H9 (cell line): ENCODE measurements around the gene NHSL2. TPM values are rescaled to one million over a fixed set of nuclear protein-coding genes. Genes with fewer than 3 reads are reported as not detected.

ENCODE experiments used
- DNase-seq: peaks from one replicate; pipeline ENCODE4 v3.0.0-alpha.2; 2017
- H2AFZ ChIP-seq: one replicate; pipeline ENCODE4 v1.6.1; 2013; ENCODE audit warnings: mild to moderate bottlenecking, low read length, control low read depth, moderate library complexity
- H2AK5ac ChIP-seq: 2 replicates; pipeline ENCODE4 v1.6.1; 2013; ENCODE audit warnings: low read length, control low read depth, mixed read lengths; ENCODE audit not compliant: insufficient read length
- H2BK120ac ChIP-seq: one replicate; pipeline ENCODE4 v1.6.1; 2013; ENCODE audit warnings: low read depth, mild to moderate bottlenecking, low read length, control low read depth, inconsistent platforms; ENCODE audit not compliant: poor library complexity, severe bottlenecking
- H2BK12ac ChIP-seq: 2 replicates; pipeline ENCODE4 v1.6.1; 2013; ENCODE audit warnings: low read length, control low read depth, mixed read lengths, low read depth; ENCODE audit not compliant: insufficient read length
- H2BK15ac ChIP-seq: 2 replicates; pipeline ENCODE4 v1.6.1; 2013; ENCODE audit warnings: low read depth, low read length, control low read depth
- H2BK20ac ChIP-seq: one replicate; pipeline ENCODE4 v1.6.1; 2013; ENCODE audit warnings: low read depth, mild to moderate bottlenecking, low read length, control low read depth, inconsistent platforms; ENCODE audit not compliant: poor library complexity, severe bottlenecking
- H2BK5ac ChIP-seq: 2 replicates; pipeline ENCODE4 v1.6.1; 2013; ENCODE audit warnings: low read length, control low read depth, mixed read lengths; ENCODE audit not compliant: insufficient read length
- H3K14ac ChIP-seq: 2 replicates; pipeline ENCODE4 v1.6.1; 2013; ENCODE audit warnings: low read length, control low read depth; ENCODE audit not compliant: insufficient read depth
- H3K18ac ChIP-seq: 2 replicates; pipeline ENCODE4 v1.6.1; 2013; ENCODE audit warnings: low read depth, mild to moderate bottlenecking, mixed read lengths, low read length, control low read depth; ENCODE audit not compliant: insufficient read length
- H3K23ac ChIP-seq: 2 replicates; pipeline ENCODE4 v1.6.1; 2013; ENCODE audit warnings: low read length, control low read depth, mixed read lengths, low read depth; ENCODE audit not compliant: insufficient read length
- H3K23me2 ChIP-seq: 2 replicates; pipeline ENCODE4 v1.6.1; 2013; ENCODE audit warnings: low read depth, mild to moderate bottlenecking, mixed read lengths, low read length, control low read depth; ENCODE audit not compliant: insufficient read length, poor library complexity, severe bottlenecking
- H3K27ac ChIP-seq: 2 replicates; pipeline ENCODE4 v1.5.1; 2013; ENCODE audit warnings: low read length, control low read depth, mixed read lengths, low read depth; ENCODE audit not compliant: insufficient read length
- H3K27me3 ChIP-seq: 2 replicates; pipeline ENCODE4 v1.6.1; 2013; ENCODE audit warnings: low read length, control low read depth, inconsistent platforms; ENCODE audit not compliant: insufficient read depth
- H3K4ac ChIP-seq: 2 replicates; pipeline ENCODE4 v1.6.1; 2013; ENCODE audit warnings: low read depth, mild to moderate bottlenecking, control low read depth, inconsistent platforms, low read length, moderate library complexity
- H3K4me1 ChIP-seq: 2 replicates; pipeline ENCODE4 v1.6.1; 2013; ENCODE audit warnings: low read length, control low read depth, inconsistent platforms; ENCODE audit not compliant: insufficient read depth
- H3K4me2 ChIP-seq: 2 replicates; pipeline ENCODE4 v1.6.1; 2013; ENCODE audit warnings: low read length, control low read depth, mixed read lengths; ENCODE audit not compliant: insufficient read length, insufficient read depth
- H3K56ac ChIP-seq: 2 replicates; pipeline ENCODE4 v1.6.1; 2013; ENCODE audit warnings: low read depth, mild to moderate bottlenecking, mixed read lengths, low read length, control low read depth; ENCODE audit not compliant: insufficient read length
- H3K79me1 ChIP-seq: 2 replicates; pipeline ENCODE4 v1.6.1; 2013; ENCODE audit warnings: low read depth, mild to moderate bottlenecking, moderate library complexity, low read length, control low read depth, inconsistent platforms; ENCODE audit not compliant: insufficient read depth, poor library complexity, severe bottlenecking
- H3K79me2 ChIP-seq: 2 replicates; pipeline ENCODE4 v1.6.1; 2013; ENCODE audit warnings: low read length, control low read depth, inconsistent platforms; ENCODE audit not compliant: insufficient read depth
- H3K9ac ChIP-seq: 2 replicates; pipeline ENCODE4 v1.6.1; 2013; ENCODE audit warnings: low read length, control low read depth, mixed read lengths; ENCODE audit not compliant: insufficient read length; ENCODE audit errors: extremely low read depth
- H3K9me3 ChIP-seq: one replicate; pipeline ENCODE4 v1.6.1; 2013; ENCODE audit warnings: low read depth, low read length, inconsistent platforms; ENCODE audit not compliant: control insufficient read depth
- H3T11ph ChIP-seq: one replicate; pipeline ENCODE4 v1.6.1; 2013; ENCODE audit warnings: mild to moderate bottlenecking, low read length, control low read depth, inconsistent platforms
- H4K20me1 ChIP-seq: one replicate; pipeline ENCODE4 v1.6.1; 2013; ENCODE audit not compliant: control insufficient read depth, insufficient read length, insufficient read depth
- H4K5ac ChIP-seq: 2 replicates; pipeline ENCODE4 v1.6.1; 2013; ENCODE audit warnings: low read depth, mild to moderate bottlenecking, mixed read lengths, low read length, control low read depth; ENCODE audit not compliant: insufficient read length
- H4K8ac ChIP-seq: replicated peaks from 2 replicates; pipeline ENCODE4 v1.6.1; 2013; ENCODE audit warnings: low read length, control low read depth, mixed read lengths, low read depth; ENCODE audit not compliant: insufficient read length
- H4K91ac ChIP-seq: 2 replicates; pipeline ENCODE4 v1.6.1; 2013; ENCODE audit warnings: low read depth, mild to moderate bottlenecking, moderate library complexity, mixed read lengths, low read length, control low read depth; ENCODE audit not compliant: insufficient read length
- H3K27ac Mint-ChIP-seq, 3 experiments: 2 replicates in 2 of 3; 3 replicates in 1 of 3; pipeline ENCODE4 v1.8.0; 2020 to 2021; ENCODE audit warnings: mixed read lengths in 3 of 3, mild to moderate bottlenecking in 1 of 3, moderate library complexity in 1 of 3
- H3K27me3 Mint-ChIP-seq: 2 replicates; pipeline ENCODE4 v1.8.0; 2021; ENCODE audit warnings: low read depth, mild to moderate bottlenecking, moderate library complexity, mixed read lengths
- H3K36me3 Mint-ChIP-seq, 3 experiments: 2 replicates in 2 of 3; 3 replicates in 1 of 3; pipeline ENCODE4 v1.8.0; 2020 to 2021; ENCODE audit warnings: low read depth in 3 of 3, mixed read lengths in 3 of 3; ENCODE audit not compliant: insufficient read depth in 1 of 3
- H3K4me1 Mint-ChIP-seq, 2 experiments: 2 replicates each; pipeline ENCODE4 v1.8.0; 2020; ENCODE audit warnings: mixed read lengths in 2 of 2
- H3K4me3 Mint-ChIP-seq, 2 experiments: 2 replicates in 1 of 2; 3 replicates in 1 of 2; pipeline ENCODE4 v1.8.0; 2020 to 2021; ENCODE audit warnings: mild to moderate bottlenecking in 2 of 2, mixed read lengths in 2 of 2, moderate library complexity in 1 of 2
- H3K9me3 Mint-ChIP-seq, 2 experiments: 2 replicates in 1 of 2; 3 replicates in 1 of 2; pipeline ENCODE4 v1.8.0; 2020; ENCODE audit warnings: mild to moderate bottlenecking in 2 of 2, mixed read lengths in 2 of 2, moderate library complexity in 1 of 2
- CTCF ChIP-seq: fragments of 200-600 bp; sonication (generic); conservative IDR thresholded peaks from 3 replicates; pipeline ENCODE4 v1.8.0; 2021; ENCODE audit warnings: antibody characterized with exemption, mild to moderate bottlenecking
- WGBS: extraction: QIAGEN DNeasy Blood & Tissue Kit; methylation state at CpG from one replicate; pipeline ENCODE4 v1.1.7; 2013; ENCODE audit warnings: missing lambda C conversion rate, low lambda C conversion rate, mixed read lengths; ENCODE audit not compliant: insufficient read length; ENCODE audit errors: extremely low coverage; 5-methylcytosine and 5-hydroxymethylcytosine counted together
- total RNA-seq: library from RNA; stranded (reverse); gene quantifications from 2 replicates; pipeline ENCODE4 v1.2.1, GENCODE V29; 2021

NHSL2 gene
- total RNA-seq, 1 experiment from 2014 or later: 6.4 TPM

- H2AK5ac ChIP-seq: no peak overlapping the region
- H3K4me1 Mint-ChIP-seq: peaks cover 59 to 65% of the 10 kb centered on the region in 2 experiments
- peak; percentile 71 for TF ChIP-seq CTCF
Measured at GRCh38 chrX:71998836-71999509, 88.3 kb downstream of the NHSL2 start.

More at GRCh38 chrX:71998836-71999509, 88.3 kb downstream of the NHSL2 start:
- Histone ChIP-seq H3K23me2 (no peaks in the 10 kb centered on the region), H4K5ac (no peak overlapping the region), H4K91ac (no peak overlapping the region), H3K27ac (no peak overlapping the region), H3K56ac (no peak overlapping the region), H2BK120ac (no peak overlapping the region), H3K4me1 (peaks cover 9% of the 10 kb centered on the region; the same call in 1 of the 2 replicates), H2BK15ac (no peak overlapping the region), H3K9me3 (peaks cover 57% of the 10 kb centered on the region), H4K20me1 (no peaks in the 10 kb centered on the region), H3K9ac (no peak overlapping the region), H3K4ac (no peak overlapping the region), H2BK5ac (no peak overlapping the region), H2AFZ (no peak overlapping the region), H2BK20ac (no peak overlapping the region), H3K27me3 (no peaks in the 10 kb centered on the region), H3K23ac (no peak overlapping the region), H3T11ph (no peak overlapping the region), H3K18ac (no peak overlapping the region), H3K79me2 (no peaks in the 10 kb centered on the region), H3K14ac (no peak overlapping the region), H3K79me1 (no peaks in the 10 kb centered on the region), H3K4me2 (no peak overlapping the region), H2BK12ac (no peak overlapping the region), H4K8ac (no peak overlapping the region)
- Mint-ChIP-seq H3K9me3 (peaks cover 74 to 78% of the 10 kb centered on the region in 2 experiments), H3K4me3 (no peak overlapping the region), H3K27me3 (peaks cover 6% of the 10 kb centered on the region), H3K36me3 (peaks cover 6 to 12% (median 7%) of the 10 kb centered on the region in 3 experiments; a peak in 6 of 7 replicates), H3K27ac (no peak overlapping the region)
- peak; percentile 21 for DNase-seq
- no CpG with 5 or more reads among the region's 6 CpGs for WGBS
